HCT116 (cell line): Measurements from ENCODE around the gene TBK1. TPM values are rescaled to one million over a fixed set of nuclear protein-coding genes. Genes with fewer than 3 reads are reported as not detected.
A peak's percentile ranks its signal among the peaks of the same experiment; 100 is the strongest.

Source experiments
- ATAC-seq: fragments of 200-7000 bp; cut with Tn5 transposase; 2 replicates; pipeline ENCODE4 v1.9.1; 2020; ENCODE audit warnings: mild to moderate bottlenecking, moderate library complexity
- BruUV-seq: library from RNA; stranded (reverse); fragments of 400-500 nt; replicated peaks from 2 replicates; lab custom pipeline; 2021; lab: Mats Ljungman, UMichigan
- CTCF ChIA-PET: fragments of 300-600 bp; sonication (Branson Sonifier 250); formaldehyde crosslinking; loops from one replicate; lab custom pipeline; 2021; ENCODE audit warnings: antibody characterized with exemption; lab: Charles Lee
- POLR2A ChIA-PET: fragments of 300-600, 350-600 bp; sonication (Branson Sonifier 250); formaldehyde crosslinking; loops from one replicate; lab custom pipeline; 2021; ENCODE audit warnings: antibody characterized with exemption; lab: Charles Lee
- RAD21 ChIA-PET, 2 experiments: fragments of 300-600 bp; sonication (Branson Sonifier 250); formaldehyde crosslinking; loops; one replicate each; lab custom pipeline; 2023; ENCODE audit warnings: low total read pairs in 2 of 2; ENCODE audit not compliant: uncharacterized antibody in 2 of 2, unreplicated experiment in 2 of 2, low non-redundant PET in 1 of 2; lab: Charles Lee
- DNase-seq: peaks from one replicate; pipeline ENCODE4 v3.0.0-alpha.2; 2010; ENCODE audit warnings: low read depth, low spot score
- H2AFZ ChIP-seq: fragments of 200-600 bp; shearing (Covaris generic), sonication (generic); 2 replicates; pipeline ENCODE4 v1.6.1; 2017; ENCODE audit warnings: low read depth, mixed run types, mixed read lengths, antibody characterized with exemption, low read length; ENCODE audit not compliant: poor library complexity, severe bottlenecking
- H3K27ac ChIP-seq: 2 replicates; pipeline ENCODE4 v1.5.1; 2012; ENCODE audit warnings: low read depth, low read length
- H3K27me3 ChIP-seq: fragments of 200-600 bp; sonication (generic); 2 replicates; pipeline ENCODE4 v1.6.1; 2016; ENCODE audit warnings: mixed run types, low read length, mixed read lengths; ENCODE audit not compliant: insufficient read depth
- H3K36me3 ChIP-seq, 2 experiments: fragments of 200-500 bp in 1 of 2; fragments of 200-600 bp in 1 of 2; sonication (Bioruptor generic) in 1 of 2; sonication (generic) in 1 of 2; 2 replicates each; pipeline versions ENCODE4 v1.5.1 to v1.6.1; 2014 to 2016; ENCODE audit warnings: low read length in 2 of 2, inconsistent platforms in 1 of 2, mixed read lengths in 1 of 2, mixed run types in 1 of 2; ENCODE audit not compliant: insufficient read depth in 2 of 2, control insufficient read depth in 1 of 2
- H3K4me1 ChIP-seq, 2 experiments: fragments of 200-600 bp in 1 of 2; sonication (generic) in 1 of 2; 2 replicates each; pipeline versions ENCODE4 v1.5.1 to v1.6.1; 2012 to 2017; ENCODE audit warnings: low read length in 2 of 2, inconsistent platforms in 1 of 2, mild to moderate bottlenecking in 1 of 2, mixed read lengths in 1 of 2, mixed run types in 1 of 2, moderate library complexity in 1 of 2; ENCODE audit not compliant: insufficient read depth in 2 of 2, control insufficient read depth in 1 of 2
- H3K4me2 ChIP-seq: fragments of 200-600 bp; sonication (generic); 2 replicates; pipeline ENCODE4 v1.6.1; 2017; ENCODE audit warnings: mixed run types, low read length, mixed read lengths
- H3K4me3 ChIP-seq, 2 experiments: fragments of 200-600 bp in 1 of 2; sonication (generic) in 1 of 2; replicated peaks in 1 of 2; 2 replicates each; pipeline ENCODE4 v1.5.1; 2011 to 2016; ENCODE audit warnings: low read length in 2 of 2, control low read depth in 1 of 2, low read depth in 1 of 2, mild to moderate bottlenecking in 1 of 2, mixed read lengths in 1 of 2, mixed run types in 1 of 2
- H3K79me2 ChIP-seq: fragments of 200-600 bp; sonication (generic); 2 replicates; pipeline ENCODE4 v1.6.1; 2017; ENCODE audit warnings: mild to moderate bottlenecking, mixed run types, low read length, moderate library complexity, mixed read lengths; ENCODE audit not compliant: insufficient read depth
- H3K9ac ChIP-seq: fragments of 200-600 bp; sonication (generic); 2 replicates; pipeline ENCODE4 v1.6.1; 2016; ENCODE audit warnings: low read length, mixed read lengths
- H3K9me2 ChIP-seq: fragments of 200-600 bp; sonication (generic), shearing (Covaris generic); 2 replicates; pipeline ENCODE4 v1.6.1; 2017; ENCODE audit warnings: mixed run types, mild to moderate bottlenecking, moderate library complexity; ENCODE audit not compliant: insufficient read depth
- H3K9me3 ChIP-seq, 2 experiments: fragments of 200-500 bp in 1 of 2; fragments of 200-600 bp in 1 of 2; sonication (Bioruptor generic) in 1 of 2; sonication (generic) in 1 of 2; 2 replicates each; pipeline ENCODE4 v1.6.1; 2014 to 2017; ENCODE audit warnings: low read length in 2 of 2, mixed read lengths in 2 of 2, inconsistent platforms in 1 of 2, low read depth in 1 of 2, mild to moderate bottlenecking in 1 of 2, mixed run types in 1 of 2, moderate library complexity in 1 of 2; ENCODE audit not compliant: control insufficient read depth in 1 of 2, insufficient read depth in 1 of 2
- H4K20me1 ChIP-seq: fragments of 200-600 bp; sonication (generic), shearing (Covaris generic); 2 replicates; pipeline ENCODE4 v1.6.1; 2017; ENCODE audit warnings: mixed run types, mild to moderate bottlenecking, moderate library complexity; ENCODE audit not compliant: insufficient read depth
- FOSL1 ChIP-seq: IDR thresholded peaks from 2 replicates; pipeline ENCODE4 v1.6.1; 2012; ENCODE audit warnings: low read depth
- POLR2AphosphoS5 ChIP-seq: IDR thresholded peaks from 2 replicates; pipeline ENCODE4 v1.6.1; 2011; ENCODE audit warnings: mild to moderate bottlenecking, low read depth, low read length, moderate library complexity
- SP1 ChIP-seq: IDR thresholded peaks from 2 replicates; pipeline ENCODE4 v1.6.1; 2012; ENCODE audit warnings: low read depth
- SRF ChIP-seq: IDR thresholded peaks from 2 replicates; pipeline ENCODE4 v1.6.1; 2012; ENCODE audit warnings: low read depth
- intact Hi-C: fragments of 100-400 bp; cut with micrococcal nuclease; formaldehyde crosslinking; loops from 2 replicates; pipeline ENCODE4 v1.10.0; 2022
- total RNA-seq: library from RNA; stranded (reverse); gene quantifications from one replicate; pipeline ENCODE4 v1.2.1, GENCODE V29; 2021; ENCODE audit not compliant: unreplicated experiment
- TF ChIP-seq, protein P1 (sequence below), 3 experiments: fragments of 200-600 bp in 1 of 3; sonication (generic) in 1 of 3; IDR thresholded peaks in 2 of 3; conservative IDR thresholded peaks in 1 of 3; 2 replicates each; pipeline ENCODE4 v1.5.1; 2012 to 2017; ENCODE audit warnings: low read depth in 2 of 3, low read length in 2 of 3, antibody characterized with exemption in 1 of 3, borderline replicate concordance in 1 of 3, control low read depth in 1 of 3, mild to moderate bottlenecking in 1 of 3, mixed read lengths in 1 of 3, mixed run types in 1 of 3, moderate library complexity in 1 of 3; ENCODE audit not compliant: insufficient read depth in 1 of 3

Gene TBK1
- total RNA-seq, 1 experiment from 2014 or later, result 27.0 TPM

GRCh38 chr12:64407342-64408223, 44.3 kb upstream of the TBK1 start:
- Histone ChIP-seq H4K20me1 (peaks cover 8% of the 10 kb centered on the region; the same call in 1 of the 2 replicates), H3K4me3 (no peak overlapping the region), H3K9ac (no peak overlapping the region), H3K4me1 (peaks cover 0 to 20% of the 10 kb centered on the region in 2 experiments; a peak in 1 of 4 replicates), H3K79me2 (peaks cover 73% of the 10 kb centered on the region), H3K4me2 (no peak overlapping the region), H3K27ac (no peak overlapping the region), H2AFZ (no peak overlapping the region), H3K9me3 (no peaks in the 10 kb centered on the region), H3K36me3 (peaks cover 20 to 29% of the 10 kb centered on the region in 2 experiments; a peak in 3 of 4 replicates), H3K9me2 (no peaks in the 10 kb centered on the region), H3K27me3 (no peaks in the 10 kb centered on the region)
- RAD21 ChIA-PET, result no interaction called here
- intact Hi-C loops, result loop anchor here (5.0 kb wide), 1 partner anchor 565 kb away; the partner anchor contains the start of gene SRGAP1
- ATAC-seq (no peak), DNase-seq (no peak)
- CTCF ChIA-PET, result no interaction called here
- BruUV-seq, result no TSS peak
- TF ChIP-seq SRF (no peak), POLR2AphosphoS5 (peak; percentile 50), FOSL1 (no peak), SP1 (no peak)
- POLR2A ChIA-PET, result no interaction called here

DNA sequence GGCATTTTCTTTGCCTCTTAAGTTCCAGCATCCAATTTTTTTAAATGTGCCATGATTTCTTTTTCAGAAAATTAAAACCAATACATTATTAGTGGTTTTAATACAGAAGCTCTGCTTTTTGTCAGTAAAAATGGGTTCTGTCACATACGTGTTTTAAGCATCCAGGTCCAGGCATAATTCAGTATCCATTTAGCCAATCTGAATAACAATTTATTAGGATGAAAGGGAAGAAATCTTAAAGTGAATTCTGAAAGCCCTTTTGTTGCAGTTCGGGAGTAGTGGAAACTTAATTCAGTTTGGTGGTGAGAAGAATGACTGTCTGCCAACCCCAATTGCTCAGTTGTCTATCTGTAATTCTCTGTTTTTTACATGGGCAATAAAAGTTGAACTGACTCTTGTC, 40.5 kb upstream of the TBK1 start:
- Histone ChIP-seq H3K4me2 (no peak overlapping the region), H3K9me2 (no peaks in the 10 kb centered on the region), H3K9me3 (no peaks in the 10 kb centered on the region), H3K27me3 (no peaks in the 10 kb centered on the region), H3K79me2 (peaks cover 73% of the 10 kb centered on the region), H3K9ac (no peak overlapping the region), H3K27ac (no peak overlapping the region), H4K20me1 (peaks cover 14% of the 10 kb centered on the region; the same call in 1 of the 2 replicates), H3K4me1 (0 out of 4 replicates have a peak, but pooled peaks cover 0 to 5% of the 10 kb centered on the region in 2 experiments), H3K4me3 (no peak overlapping the region), H2AFZ (no peak overlapping the region), H3K36me3 (peaks cover 50 to 63% of the 10 kb centered on the region in 2 experiments; a peak in 3 of 4 replicates)
- TF ChIP-seq, protein P1, sequence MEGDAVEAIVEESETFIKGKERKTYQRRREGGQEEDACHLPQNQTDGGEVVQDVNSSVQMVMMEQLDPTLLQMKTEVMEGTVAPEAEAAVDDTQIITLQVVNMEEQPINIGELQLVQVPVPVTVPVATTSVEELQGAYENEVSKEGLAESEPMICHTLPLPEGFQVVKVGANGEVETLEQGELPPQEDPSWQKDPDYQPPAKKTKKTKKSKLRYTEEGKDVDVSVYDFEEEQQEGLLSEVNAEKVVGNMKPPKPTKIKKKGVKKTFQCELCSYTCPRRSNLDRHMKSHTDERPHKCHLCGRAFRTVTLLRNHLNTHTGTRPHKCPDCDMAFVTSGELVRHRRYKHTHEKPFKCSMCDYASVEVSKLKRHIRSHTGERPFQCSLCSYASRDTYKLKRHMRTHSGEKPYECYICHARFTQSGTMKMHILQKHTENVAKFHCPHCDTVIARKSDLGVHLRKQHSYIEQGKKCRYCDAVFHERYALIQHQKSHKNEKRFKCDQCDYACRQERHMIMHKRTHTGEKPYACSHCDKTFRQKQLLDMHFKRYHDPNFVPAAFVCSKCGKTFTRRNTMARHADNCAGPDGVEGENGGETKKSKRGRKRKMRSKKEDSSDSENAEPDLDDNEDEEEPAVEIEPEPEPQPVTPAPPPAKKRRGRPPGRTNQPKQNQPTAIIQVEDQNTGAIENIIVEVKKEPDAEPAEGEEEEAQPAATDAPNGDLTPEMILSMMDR (IDR thresholded peaks at IDR 0.05 in 2 of 3, conservative IDR thresholded peaks at IDR 0.05 in 1 of 3; ENCODE audit: borderline replicate concordance in 1 of 3, insufficient read depth in 1 of 3, low read depth in 2 of 3, low read length in 2 of 3), result no peak
- intact Hi-C loops, result loop anchor here (5.0 kb wide), 1 partner anchor 36 kb away; no protein-coding TSS in a partner anchor
- DNase-seq (no peak), ATAC-seq (no peak)
- ChIA-PET POLR2A (no interaction called here), RAD21 (no interaction called here), CTCF (no interaction called here)
- BruUV-seq, result no TSS peak
